Transverse colon (tissue), 4 donors: ENCODE measurements around the gene DCTN5. TPM values are rescaled to one million over a fixed set of nuclear protein-coding genes. Genes with fewer than 3 reads are reported as not detected.

Experiments
- DNase-seq: peaks from one replicate; pipeline ENCODE4 v3.0.0-alpha.2; 2019
- H3K27ac ChIP-seq, 4 donors: fragments of 200-600 bp; sonication (generic); 2 replicates each; pipeline ENCODE4 v1.5.1; 2016 to 2018; ENCODE audit warnings: inconsistent platforms in 4 of 4
- H3K27me3 ChIP-seq: fragments of 200-600 bp; sonication (generic); 2 replicates; pipeline ENCODE4 v1.5.1; 2017; ENCODE audit warnings: inconsistent platforms
- H3K36me3 ChIP-seq, 4 donors: fragments of 200-600 bp; sonication (generic); 2 replicates each; pipeline ENCODE4 v1.5.1; 2017 to 2019; ENCODE audit warnings: inconsistent platforms in 4 of 4
- H3K4me1 ChIP-seq, 4 donors: fragments of 200-600 bp; sonication (generic); 2 replicates each; pipeline ENCODE4 v1.5.1; 2017 to 2020; ENCODE audit warnings: inconsistent platforms in 4 of 4
- H3K4me3 ChIP-seq, 4 donors: fragments of 200-600 bp; sonication (generic); 1 replicate in 1 of 4; 2 replicates in 3 of 4; pipeline versions ENCODE4 v1.5.1 to v1.6.1; 2017 to 2019; ENCODE audit warnings: inconsistent platforms in 4 of 4
- H3K9me3 ChIP-seq, 2 donors: fragments of 200-600 bp; sonication (generic); 2 replicates each; pipeline ENCODE4 v1.5.1; 2017 to 2019; ENCODE audit warnings: inconsistent platforms in 2 of 2
- EP300 ChIP-seq: sonication (generic); formaldehyde crosslinking; IDR thresholded peaks from one replicate; pipeline ENCODE4 v1.6.1; 2017; ENCODE audit warnings: antibody characterized with exemption, low read depth
- POLR2A ChIP-seq: fragments of 450-650 bp; IDR thresholded peaks from one replicate; pipeline ENCODE4 v1.6.1; 2016; ENCODE audit warnings: antibody characterized with exemption, mild to moderate bottlenecking, moderate library complexity
- POLR2AphosphoS5 ChIP-seq, 3 donors: sonication (generic); formaldehyde crosslinking; IDR thresholded peaks; one replicate each; pipeline ENCODE4 v1.6.1; 2016; ENCODE audit warnings: antibody characterized with exemption in 3 of 3
- WGBS, 2 donors: methylation state at CpG; one replicate each; pipeline ENCODE4 v1.1.5; 2018; ENCODE audit warnings: low coverage in 1 of 2; 5-methylcytosine and 5-hydroxymethylcytosine counted together
- in situ Hi-C, 4 donors: fragments of 200-750 bp; cut with MboI; loops; one replicate each; pipeline versions ENCODE4 v1.15.0 to v1.15.1; 2017; ENCODE audit warnings: low sequenced_read_pairs in 3 of 4, low pct_ligation_motif_present in 1 of 4, low pct_unique_long_range_greater_than_20kb in 1 of 4
- intact Hi-C: fragments of 100-400 bp; cut with DNase I; formaldehyde crosslinking; loops from one replicate; pipeline ENCODE4 v1.15.1; 2023; ENCODE audit warnings: low total_unique reads
- total RNA-seq, 4 donors: library from RNA; depleted of rRNA; stranded (reverse); fragments of >200 nt; gene quantifications; one replicate each; pipeline ENCODE4 v1.1.0, GENCODE V29; 2016
- TF ChIP-seq, protein P1 (sequence below), 5 experiments: fragments of 200-600 bp in 3 of 5; fragments of 450-650 bp in 2 of 5; sonication (generic) in 3 of 5; IDR thresholded peaks; 1 replicate in 2 of 5; 2 replicates in 3 of 5; pipeline ENCODE4 v1.5.1; 2016 to 2017; ENCODE audit warnings: antibody characterized with exemption in 5 of 5, inconsistent platforms in 3 of 5, mild to moderate bottlenecking in 2 of 5, moderate library complexity in 1 of 5

Gene DCTN5
- total RNA-seq, 4 donors from 2014 or later = 8.0 to 52.2 (median 37.5) TPM

DNA sequence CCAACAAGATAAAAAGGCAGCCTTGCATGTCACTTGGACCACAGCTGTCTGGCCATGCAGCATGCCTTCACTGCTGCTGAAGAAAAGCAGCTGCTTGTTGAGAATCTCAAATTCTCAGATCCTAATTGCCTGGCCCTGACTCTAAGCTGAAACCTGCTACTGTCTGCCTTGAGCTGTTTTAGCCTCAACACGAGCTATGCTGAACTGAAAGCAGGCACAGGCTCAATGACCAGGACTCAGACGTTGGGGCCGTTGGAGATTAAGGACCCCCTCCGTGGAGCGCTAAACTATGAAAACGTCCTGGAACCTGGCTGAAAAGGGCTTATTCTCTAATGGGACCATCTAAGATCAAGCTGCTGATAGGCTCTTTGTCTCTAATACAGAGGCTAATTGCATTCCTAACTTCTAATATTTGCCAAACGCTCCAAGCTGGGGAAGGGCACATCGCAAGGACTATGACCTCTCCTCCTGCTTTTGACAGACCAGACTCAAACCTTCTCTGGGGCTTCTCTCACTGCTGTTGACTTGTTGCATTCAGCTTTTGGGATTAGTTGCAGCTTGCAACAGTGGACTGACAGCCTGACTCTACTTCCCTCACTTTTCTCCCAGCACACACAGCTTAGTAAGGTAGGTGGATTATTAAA, 32.8 kb downstream of the DCTN5 start:
- no peak overlapping the region for H3K27ac ChIP-seq
- in situ Hi-C loops (no loop called here), intact Hi-C loops (no loop called here)
- no peaks in the 10 kb centered on the region for H3K9me3 ChIP-seq
- DNase-seq = no peak
- peaks cover 0 to 7% (median 0%) of the 10 kb centered on the region in 4 donors for H3K36me3 ChIP-seq
- H3K4me1 ChIP-seq = peaks cover under 1 to 22% (median 15%) of the 10 kb centered on the region in 4 donors
- no peak for TF ChIP-seq POLR2AphosphoS5 (IDR thresholded peaks at IDR 0.05)
- TF ChIP-seq, protein P1, sequence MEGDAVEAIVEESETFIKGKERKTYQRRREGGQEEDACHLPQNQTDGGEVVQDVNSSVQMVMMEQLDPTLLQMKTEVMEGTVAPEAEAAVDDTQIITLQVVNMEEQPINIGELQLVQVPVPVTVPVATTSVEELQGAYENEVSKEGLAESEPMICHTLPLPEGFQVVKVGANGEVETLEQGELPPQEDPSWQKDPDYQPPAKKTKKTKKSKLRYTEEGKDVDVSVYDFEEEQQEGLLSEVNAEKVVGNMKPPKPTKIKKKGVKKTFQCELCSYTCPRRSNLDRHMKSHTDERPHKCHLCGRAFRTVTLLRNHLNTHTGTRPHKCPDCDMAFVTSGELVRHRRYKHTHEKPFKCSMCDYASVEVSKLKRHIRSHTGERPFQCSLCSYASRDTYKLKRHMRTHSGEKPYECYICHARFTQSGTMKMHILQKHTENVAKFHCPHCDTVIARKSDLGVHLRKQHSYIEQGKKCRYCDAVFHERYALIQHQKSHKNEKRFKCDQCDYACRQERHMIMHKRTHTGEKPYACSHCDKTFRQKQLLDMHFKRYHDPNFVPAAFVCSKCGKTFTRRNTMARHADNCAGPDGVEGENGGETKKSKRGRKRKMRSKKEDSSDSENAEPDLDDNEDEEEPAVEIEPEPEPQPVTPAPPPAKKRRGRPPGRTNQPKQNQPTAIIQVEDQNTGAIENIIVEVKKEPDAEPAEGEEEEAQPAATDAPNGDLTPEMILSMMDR (IDR thresholded peaks at IDR 0.05) = no peak
- no peak for TF ChIP-seq EP300
- TF ChIP-seq POLR2A = no peak
- H3K4me3 ChIP-seq = no peak overlapping the region
- WGBS, 2 donors = 86 to 89% methylated on average over 6 to 8 of the region's 8 CpGs
- no peaks in the 10 kb centered on the region for H3K27me3 ChIP-seq

DNA sequence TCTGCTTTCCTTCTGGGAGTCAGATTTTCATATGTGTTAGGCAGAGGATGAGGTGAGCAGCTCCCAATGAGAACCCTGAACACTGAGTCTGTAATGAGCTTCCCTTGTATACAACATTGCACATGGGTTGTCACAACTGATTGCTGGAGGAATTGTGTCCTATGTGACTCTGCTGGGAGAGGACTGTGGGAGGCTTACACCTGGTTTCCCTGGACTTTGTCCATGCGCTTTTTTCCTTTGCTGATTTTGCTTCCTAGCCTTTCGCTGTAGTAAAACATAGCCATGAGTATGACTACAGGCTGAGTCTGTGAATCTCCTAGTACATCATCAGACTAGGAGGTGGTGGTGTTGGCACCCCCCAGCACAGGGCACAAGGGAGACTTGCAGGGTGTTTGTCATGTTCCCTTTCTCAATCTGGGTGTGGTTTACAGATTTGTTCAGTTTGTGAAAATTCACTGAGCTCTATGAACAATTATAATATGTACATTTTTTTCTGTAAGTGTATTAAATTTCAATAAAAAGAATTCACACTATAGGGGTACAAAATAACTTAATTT, 35.7 kb downstream of the DCTN5 start:
- TF ChIP-seq POLR2A (no peak), EP300 (no peak), POLR2AphosphoS5 (IDR thresholded peaks at IDR 0.05) (no peak)
- TF ChIP-seq, protein P1 (IDR thresholded peaks at IDR 0.05) = no peak
- in situ Hi-C loops = no loop called here
- Histone ChIP-seq H3K27ac (peak overlapping the region; percentile 56 to 67 (median 62)), H3K4me1 (peaks cover 3 to 34% (median 21%) of the 10 kb centered on the region in 4 donors), H3K4me3 (no peak overlapping the region), H3K9me3 (no peaks in the 10 kb centered on the region), H3K36me3 (peaks cover 0 to 3% (median 0%) of the 10 kb centered on the region in 4 donors), H3K27me3 (no peaks in the 10 kb centered on the region)
- intact Hi-C loops = no loop called here
- WGBS, 2 donors = 40 to 64% methylated on average over 2 of the region's 2 CpGs
- no peak for DNase-seq

DNA sequence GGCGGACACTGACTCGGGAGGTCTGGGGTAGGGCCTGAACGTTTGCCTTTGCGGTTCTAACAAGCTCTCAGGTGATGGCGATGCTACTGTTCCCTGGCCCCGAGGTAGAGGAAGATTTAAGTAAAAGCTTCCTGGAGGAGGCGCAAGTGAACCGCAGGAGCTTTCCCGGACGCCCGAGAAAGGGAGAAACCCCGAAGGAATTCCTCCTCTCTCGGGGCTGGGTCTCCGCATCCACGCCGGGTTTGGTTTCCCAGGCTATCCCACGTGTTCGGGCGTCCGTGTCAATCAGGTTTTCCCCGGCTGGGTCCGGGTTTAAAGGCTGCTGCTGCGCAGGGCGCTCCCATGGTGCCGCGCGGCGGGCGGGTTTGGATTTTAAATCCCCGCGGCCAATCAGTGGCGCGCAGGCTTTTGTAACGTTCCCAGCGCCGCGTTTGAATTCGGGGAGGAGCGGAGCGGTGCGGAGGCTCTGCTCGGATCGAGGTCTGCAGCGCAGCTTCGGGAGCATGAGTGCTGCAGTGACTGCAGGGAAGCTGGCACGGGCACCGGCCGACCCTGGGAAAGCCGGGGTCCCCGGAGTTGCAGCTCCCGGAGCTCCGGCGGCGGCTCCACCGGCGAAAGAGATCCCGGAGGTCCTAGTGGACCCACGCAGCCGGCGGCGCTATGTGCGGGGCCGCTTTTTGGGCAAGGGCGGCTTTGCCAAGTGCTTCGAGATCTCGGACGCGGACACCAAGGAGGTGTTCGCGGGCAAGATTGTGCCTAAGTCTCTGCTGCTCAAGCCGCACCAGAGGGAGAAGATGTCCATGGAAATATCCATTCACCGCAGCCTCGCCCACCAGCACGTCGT, 37.4 kb downstream of the DCTN5 start, which contains the start of gene PLK1:
Gene PLK1 (plus strand): TSS at position 460 of the 844 bp plus-strand sequence. CDS start 44 bp downstream, at position 504.
- intact Hi-C loops (no loop called here), in situ Hi-C loops (no loop called here)
- Histone ChIP-seq H3K36me3 (no peaks in the 10 kb centered on the region), H3K27ac (peak within 1 kb of the TSS; percentile 56 to 67 (median 62)), H3K27me3 (no peaks in the 10 kb centered on the region), H3K4me1 (peaks cover 3 to 34% (median 21%) of the 10 kb centered on the region in 4 donors), H3K9me3 (no peaks in the 10 kb centered on the region), H3K4me3 (peak within 1 kb of the TSS; percentile 25 to 65 (median 48))
- peak; percentile 83 for DNase-seq
- whole genome bisulfite sequencing, 2 donors = 1% methylated on average over 75 of the region's 75 CpGs; no CpG with 5 or more reads in 1 of the 2 donors
- TF ChIP-seq POLR2AphosphoS5 (IDR thresholded peaks at IDR 0.05) (peak in 1 of 3 donors; percentile 42), EP300 (no peak), POLR2A (no peak)
- TF ChIP-seq, protein P1 (IDR thresholded peaks at IDR 0.05) = peak in 4 of 5 experiments; percentile 18 to 45 (median 35)
